ENCODE data around the gene GADD45A. TPM values are rescaled to one million over a fixed set of nuclear protein-coding genes. Genes with fewer than 3 reads are reported as not detected.
A peak's percentile ranks its signal among the peaks of the same experiment; 100 is the strongest.

Gene GADD45A
- total and polyA plus RNA-seq, 9 of the 15 experiments (the other 6 are each of a cell fraction or from before 2014, with no cell fraction given): 21.3 to 156 (median 62.1) TPM

DNA sequence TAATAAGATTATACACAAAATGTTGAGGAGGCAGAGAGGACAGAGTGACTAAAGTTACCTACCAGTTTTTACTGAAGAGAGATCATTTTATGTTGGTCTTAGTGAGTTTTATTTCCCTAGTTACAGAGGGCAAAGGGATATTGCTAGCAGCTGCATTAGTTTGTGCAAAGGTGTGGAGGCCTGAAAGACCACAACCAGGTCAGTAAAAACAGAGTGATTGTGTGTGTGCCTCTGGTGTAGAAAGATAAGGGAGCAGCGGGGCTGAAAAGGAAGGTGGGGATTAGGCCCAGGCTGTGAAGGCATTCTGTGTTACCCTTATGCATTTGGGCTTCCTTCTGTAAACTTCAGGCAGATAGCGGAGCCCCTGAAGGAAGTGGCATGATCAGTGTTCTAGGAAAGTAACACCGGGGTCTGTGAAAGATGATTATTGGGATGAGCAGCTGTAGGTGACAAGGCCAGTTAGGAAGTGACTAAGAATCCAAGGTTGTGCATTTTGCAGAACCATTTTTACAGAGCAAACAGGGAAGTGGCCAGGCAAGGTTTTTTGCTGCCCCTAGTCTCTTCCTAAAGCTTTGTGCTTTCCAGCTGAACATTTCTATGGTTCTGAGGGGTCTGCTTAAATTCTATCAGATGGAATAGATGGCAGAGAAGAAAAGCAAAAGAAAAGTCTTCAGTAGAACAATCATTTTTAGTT, 3.7 kb downstream of the GADD45A start (continued):
- TF ChIP-seq, protein P1, sequence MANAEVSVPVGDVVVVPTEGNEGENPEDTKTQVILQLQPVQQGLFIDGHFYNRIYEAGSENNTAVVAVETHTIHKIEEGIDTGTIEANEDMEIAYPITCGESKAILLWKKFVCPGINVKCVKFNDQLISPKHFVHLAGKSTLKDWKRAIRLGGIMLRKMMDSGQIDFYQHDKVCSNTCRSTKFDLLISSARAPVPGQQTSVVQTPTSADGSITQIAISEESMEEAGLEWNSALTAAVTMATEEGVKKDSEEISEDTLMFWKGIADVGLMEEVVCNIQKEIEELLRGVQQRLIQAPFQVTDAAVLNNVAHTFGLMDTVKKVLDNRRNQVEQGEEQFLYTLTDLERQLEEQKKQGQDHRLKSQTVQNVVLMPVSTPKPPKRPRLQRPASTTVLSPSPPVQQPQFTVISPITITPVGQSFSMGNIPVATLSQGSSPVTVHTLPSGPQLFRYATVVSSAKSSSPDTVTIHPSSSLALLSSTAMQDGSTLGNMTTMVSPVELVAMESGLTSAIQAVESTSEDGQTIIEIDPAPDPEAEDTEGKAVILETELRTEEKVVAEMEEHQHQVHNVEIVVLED (CRISPR knock-in tag; IDR thresholded peaks at IDR 0.05): no peak
- TF ChIP-seq RHOXF2B (CRISPR knock-in tag; conservative IDR thresholded peaks at IDR 0.05): no peak
- no peak for TF ChIP-seq CEBPB (tag; IDR thresholded peaks at IDR 0.05)
- TF ChIP-seq RBM17 (IDR thresholded peaks at IDR 0.05; ENCODE audit: borderline replicate concordance, low read depth, low read length): no peak
- TF ChIP-seq PYGO2 (tag; IDR thresholded peaks at IDR 0.05): no peak
- no peak for TF ChIP-seq ADNP (tag; IDR thresholded peaks at IDR 0.05)
- peak; percentile 51; the same call in 1 of the 2 replicates for TF ChIP-seq ELF4 (CRISPR knock-in tag; IDR thresholded peaks at IDR 0.05)
- TF ChIP-seq PHF20 (IDR thresholded peaks at IDR 0.05; ENCODE audit: partially characterized antibody): no peak
- TF ChIP-seq PPARD (CRISPR knock-in tag; IDR thresholded peaks at IDR 0.05): no peak
- TF ChIP-seq TCFL5 (CRISPR knock-in tag; conservative IDR thresholded peaks at IDR 0.05): no peak
- TF ChIP-seq MAX (CRISPR knock-in tag; IDR thresholded peaks at IDR 0.05): peak; percentile 63
- TF ChIP-seq FOSL1 (tag; conservative IDR thresholded peaks at IDR 0.05): peak; percentile 55; the same call in 1 of the 2 replicates
- no peak for TF ChIP-seq TAF7 (tag; IDR thresholded peaks at IDR 0.05)
- TF ChIP-seq, protein P2, sequence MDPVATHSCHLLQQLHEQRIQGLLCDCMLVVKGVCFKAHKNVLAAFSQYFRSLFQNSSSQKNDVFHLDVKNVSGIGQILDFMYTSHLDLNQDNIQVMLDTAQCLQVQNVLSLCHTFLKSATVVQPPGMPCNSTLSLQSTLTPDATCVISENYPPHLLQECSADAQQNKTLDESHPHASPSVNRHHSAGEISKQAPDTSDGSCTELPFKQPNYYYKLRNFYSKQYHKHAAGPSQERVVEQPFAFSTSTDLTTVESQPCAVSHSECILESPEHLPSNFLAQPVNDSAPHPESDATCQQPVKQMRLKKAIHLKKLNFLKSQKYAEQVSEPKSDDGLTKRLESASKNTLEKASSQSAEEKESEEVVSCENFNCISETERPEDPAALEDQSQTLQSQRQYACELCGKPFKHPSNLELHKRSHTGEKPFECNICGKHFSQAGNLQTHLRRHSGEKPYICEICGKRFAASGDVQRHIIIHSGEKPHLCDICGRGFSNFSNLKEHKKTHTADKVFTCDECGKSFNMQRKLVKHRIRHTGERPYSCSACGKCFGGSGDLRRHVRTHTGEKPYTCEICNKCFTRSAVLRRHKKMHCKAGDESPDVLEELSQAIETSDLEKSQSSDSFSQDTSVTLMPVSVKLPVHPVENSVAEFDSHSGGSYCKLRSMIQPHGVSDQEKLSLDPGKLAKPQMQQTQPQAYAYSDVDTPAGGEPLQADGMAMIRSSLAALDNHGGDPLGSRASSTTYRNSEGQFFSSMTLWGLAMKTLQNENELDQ (CRISPR knock-in tag; IDR thresholded peaks at IDR 0.05; ENCODE audit: borderline replicate concordance): no peak
- TF ChIP-seq ZKSCAN8 (CRISPR knock-in tag; IDR thresholded peaks at IDR 0.05): no peak
- peak; percentile 97 for TF ChIP-seq CTBP1 (IDR thresholded peaks at IDR 0.05; ENCODE audit: borderline replicate concordance)
- no peak for TF ChIP-seq ZNF764 (CRISPR knock-in tag; IDR thresholded peaks at IDR 0.05; ENCODE audit: low read depth)
- peak; percentile 88; the same call in 1 of the 2 replicates for TF ChIP-seq HDAC2 (IDR thresholded peaks at IDR 0.05)
- TF ChIP-seq XRCC3 (IDR thresholded peaks at IDR 0.05): no peak
